Measurements from ENCODE around the gene HSD17B12. TPM values are rescaled to one million over a fixed set of nuclear protein-coding genes. Genes with fewer than 3 reads are reported as not detected.
"Not testable (repeated sequence)": the region's sequence is repeated elsewhere in the genome, so short reads cannot be mapped to it uniquely, and the experiment has no call there.

The HSD17B12 gene
- total and polyA plus RNA-seq, 12 donors, result 32.9 to 122 (median 79.1) TPM

DNA sequence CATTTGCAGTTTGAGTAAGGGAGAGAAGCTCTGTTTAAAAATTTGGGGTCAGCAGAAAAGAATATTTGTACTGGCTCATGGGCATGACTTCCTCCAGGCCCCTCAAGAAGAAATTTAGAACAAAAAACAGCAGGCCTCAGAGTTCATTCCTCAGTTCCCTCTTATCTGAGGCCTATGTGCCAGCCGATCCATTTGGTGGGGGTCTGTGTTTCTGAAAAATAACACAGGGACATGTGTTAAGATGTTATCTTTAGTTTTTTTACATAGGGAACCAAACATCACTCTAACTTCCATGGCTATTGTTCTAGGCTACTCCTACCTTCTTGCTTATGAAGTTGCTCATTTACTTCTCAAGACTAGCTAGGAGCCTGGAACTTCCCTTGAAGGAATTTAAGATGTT is 16.2 kb upstream of the HSD17B12 start:
- peaks cover 0 to 16% (median 1%) of the 10 kb centered on the region in 7 donors for H3K27me3 ChIP-seq
- H3K4me1 ChIP-seq, result no peaks in the 10 kb centered on the region
- DNase-seq (no peak), ATAC-seq (no peak)
- TF ChIP-seq, protein P1, sequence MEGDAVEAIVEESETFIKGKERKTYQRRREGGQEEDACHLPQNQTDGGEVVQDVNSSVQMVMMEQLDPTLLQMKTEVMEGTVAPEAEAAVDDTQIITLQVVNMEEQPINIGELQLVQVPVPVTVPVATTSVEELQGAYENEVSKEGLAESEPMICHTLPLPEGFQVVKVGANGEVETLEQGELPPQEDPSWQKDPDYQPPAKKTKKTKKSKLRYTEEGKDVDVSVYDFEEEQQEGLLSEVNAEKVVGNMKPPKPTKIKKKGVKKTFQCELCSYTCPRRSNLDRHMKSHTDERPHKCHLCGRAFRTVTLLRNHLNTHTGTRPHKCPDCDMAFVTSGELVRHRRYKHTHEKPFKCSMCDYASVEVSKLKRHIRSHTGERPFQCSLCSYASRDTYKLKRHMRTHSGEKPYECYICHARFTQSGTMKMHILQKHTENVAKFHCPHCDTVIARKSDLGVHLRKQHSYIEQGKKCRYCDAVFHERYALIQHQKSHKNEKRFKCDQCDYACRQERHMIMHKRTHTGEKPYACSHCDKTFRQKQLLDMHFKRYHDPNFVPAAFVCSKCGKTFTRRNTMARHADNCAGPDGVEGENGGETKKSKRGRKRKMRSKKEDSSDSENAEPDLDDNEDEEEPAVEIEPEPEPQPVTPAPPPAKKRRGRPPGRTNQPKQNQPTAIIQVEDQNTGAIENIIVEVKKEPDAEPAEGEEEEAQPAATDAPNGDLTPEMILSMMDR (IDR thresholded peaks at IDR 0.05), result no peak
- no peaks in the 10 kb centered on the region for H3K36me3 ChIP-seq
- no peaks in the 10 kb centered on the region for H3K9me3 ChIP-seq
- WGBS, 2 donors, result 33 to 37% methylated on average over 1 of the region's 1 CpG
- H3K4me3 ChIP-seq, result no peak overlapping the region
- intact Hi-C loops (cut with DNase I), result no loop called here
- H3K27ac ChIP-seq, result no peak overlapping the region

DNA sequence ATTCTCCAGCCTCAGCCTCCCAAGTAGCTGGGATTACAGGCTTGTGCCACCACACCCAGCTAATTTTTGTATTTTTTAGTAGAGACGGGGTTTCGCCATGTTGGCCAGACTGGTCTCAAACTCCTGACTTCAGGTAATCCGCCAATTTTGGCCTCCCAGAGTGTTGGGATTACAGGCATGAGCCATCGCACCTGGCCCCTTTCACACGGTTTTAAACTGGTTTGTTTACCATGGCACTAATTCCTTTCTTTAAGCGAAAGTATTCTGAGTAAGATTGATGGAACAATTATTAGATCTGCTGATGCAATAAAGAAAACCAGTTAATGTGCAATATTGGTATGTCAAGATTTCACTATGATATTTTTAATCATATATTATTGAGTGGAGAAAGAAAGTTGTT is 9.3 kb upstream of the HSD17B12 start:
- H3K4me1 ChIP-seq; H3K4me3 ChIP-seq; H3K27ac ChIP-seq; H3K9me3 ChIP-seq; H3K27me3 ChIP-seq; intact Hi-C loops (cut with DNase I); DNase-seq; H3K36me3 ChIP-seq; ATAC-seq: not testable (repeated sequence)
- WGBS, 2 donors, result 92 to 93% methylated on average over 6 of the region's 6 CpGs

DNA sequence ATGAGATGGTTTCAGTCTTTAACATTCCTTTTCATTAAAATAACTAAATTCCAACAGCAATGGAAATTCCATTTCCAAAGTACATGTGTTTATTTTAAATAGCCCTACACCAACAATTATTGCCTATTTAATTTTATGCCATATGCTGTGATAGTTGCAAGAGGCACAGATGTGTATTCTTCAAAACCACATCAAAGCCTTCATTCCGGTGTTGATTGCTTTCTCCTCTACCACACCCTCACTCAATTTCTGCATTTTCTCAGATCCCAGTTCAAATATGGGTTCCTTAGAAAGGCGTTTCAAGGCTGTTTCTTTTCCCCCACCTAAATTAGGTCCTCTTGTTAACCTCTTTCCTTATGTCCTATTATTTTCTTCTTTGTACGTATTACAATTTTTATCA is 6.0 kb upstream of the HSD17B12 start:
- no peak for DNase-seq
- H3K27ac ChIP-seq, result no peak overlapping the region
- ATAC-seq, result no peak
- TF ChIP-seq, protein P1 (IDR thresholded peaks at IDR 0.05), result no peak
- H3K9me3 ChIP-seq, result peaks cover 0 to 8% (median 0%) of the 10 kb centered on the region in 11 donors
- WGBS, 2 donors, result 67 to 82% methylated on average over 3 of the region's 3 CpGs
- peaks cover 0 to 3% (median under 1%) of the 10 kb centered on the region in 9 donors for H3K4me1 ChIP-seq
- no peaks in the 10 kb centered on the region for H3K27me3 ChIP-seq
- intact Hi-C loops (cut with DNase I), result no loop called here
- H3K4me3 ChIP-seq, result no peak overlapping the region
- H3K36me3 ChIP-seq, result no peaks in the 10 kb centered on the region

DNA sequence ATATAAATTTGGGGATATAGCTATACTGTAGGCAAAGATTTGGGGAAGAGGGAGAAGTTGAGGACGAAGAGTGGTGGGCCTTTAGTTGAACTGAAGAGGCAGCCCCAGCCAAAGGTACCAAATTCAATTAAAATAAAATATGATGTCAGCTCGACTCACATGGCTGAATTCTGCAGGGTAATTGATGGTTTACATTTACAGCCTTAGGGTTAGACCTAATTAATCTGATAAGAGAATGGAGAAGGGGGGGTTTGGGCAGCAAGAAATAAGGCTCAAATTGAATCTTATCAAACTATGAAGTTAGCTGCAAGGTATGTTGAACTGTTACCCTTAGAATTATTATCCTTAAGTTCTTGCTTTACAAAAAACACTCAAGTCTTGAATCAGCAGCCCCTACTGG is 3.6 kb upstream of the HSD17B12 start:
- ATAC-seq, result no peak
- Histone ChIP-seq H3K27me3 (no peaks in the 10 kb centered on the region), H3K4me1 (peaks cover 0 to 13% (median 10%) of the 10 kb centered on the region in 9 donors), H3K4me3 (no peak overlapping the region), H3K36me3 (no peaks in the 10 kb centered on the region), H3K9me3 (peaks cover 0 to 8% (median 0%) of the 10 kb centered on the region in 11 donors), H3K27ac (no peak overlapping the region)
- intact Hi-C loops (cut with DNase I), result no loop called here
- 66% methylated on average over 2 of the region's 2 CpGs for WGBS, 2 donors
- DNase-seq, result no peak
- TF ChIP-seq, protein P1 (IDR thresholded peaks at IDR 0.05), result no peak

DNA sequence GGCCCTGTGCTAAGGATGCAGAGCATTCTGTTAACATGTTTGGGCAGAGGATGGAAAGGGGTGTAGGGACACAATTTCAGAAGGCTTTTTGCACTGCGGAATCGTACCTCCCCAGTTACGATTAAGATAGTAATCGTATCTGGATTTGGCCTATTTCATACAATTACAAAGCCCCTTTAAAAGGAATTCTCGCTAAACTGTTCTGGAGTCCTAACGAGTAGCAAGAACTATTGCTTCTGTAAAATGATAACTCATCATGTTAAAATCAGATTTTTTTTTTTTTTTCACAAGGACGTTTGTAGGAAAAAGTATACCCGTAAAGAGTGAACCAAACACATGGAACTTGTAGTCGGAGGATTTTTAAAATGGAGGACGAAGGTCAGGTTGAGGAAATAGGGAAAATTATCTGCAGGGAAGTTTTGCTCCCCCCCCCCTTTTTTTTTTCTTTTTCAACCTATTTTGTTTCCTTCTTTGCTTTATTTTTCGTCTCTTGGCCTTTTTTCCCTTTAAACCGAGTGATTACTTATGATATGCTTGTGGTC is 934 bp downstream of the HSD17B12 start:
- Histone ChIP-seq H3K36me3 (peaks cover 0 to 24% (median 0%) of the 10 kb centered on the region in 9 donors), H3K4me1 (peaks cover 0 to 57% (median 45%) of the 10 kb centered on the region in 9 donors), H3K27ac (peak overlapping the region; percentile 42 to 97 (median 94)), H3K4me3 (peak overlapping the region; percentile 59 to 99 (median 90)), H3K27me3 (no peaks in the 10 kb centered on the region), H3K9me3 (peaks cover 0 to 8% (median 0%) of the 10 kb centered on the region in 11 donors)
- ATAC-seq (no peak), DNase-seq (no peak)
- intact Hi-C loops (cut with DNase I), result loop anchor here in 5 of 10 donors (2.0 to 10.0 kb wide), 5 partner anchors 34 to 153 kb away; no protein-coding TSS in a partner anchor
- TF ChIP-seq, protein P1 (IDR thresholded peaks at IDR 0.05), result no peak
- 6 to 7% methylated on average over 12 of the region's 12 CpGs for WGBS, 2 donors

DNA sequence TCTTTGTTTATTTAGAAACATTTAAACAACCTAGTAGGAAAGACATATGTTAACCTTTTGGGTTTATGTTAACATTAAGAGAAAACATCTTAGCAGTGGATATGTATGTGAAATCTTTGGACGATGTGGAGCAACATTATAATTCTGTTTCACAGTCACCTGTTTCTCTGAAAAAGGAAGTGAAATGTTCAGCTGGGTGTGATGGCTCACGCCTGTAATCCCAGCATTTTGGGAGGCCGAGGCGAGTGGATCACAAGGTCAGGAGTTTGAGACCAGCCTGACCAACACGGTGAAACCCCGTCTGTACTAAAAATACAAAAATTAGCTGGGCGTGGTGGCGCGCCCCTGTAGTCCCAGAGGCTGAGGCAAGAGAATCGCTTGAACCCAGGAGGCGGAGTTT is 1.5 kb downstream of the HSD17B12 start:
- H3K27ac ChIP-seq, result peak overlapping the region in 9 of 10 donors; percentile 87 to 97 (median 95)
- not testable (repeated sequence) for H3K9me3 ChIP-seq, DNase-seq, H3K27me3 ChIP-seq, ATAC-seq
- H3K4me3 ChIP-seq, result peak overlapping the region; percentile 59 to 99 (median 90)
- 88% methylated on average over 11 of the region's 11 CpGs for WGBS, 2 donors
- peaks cover 0 to 63% (median 51%) of the 10 kb centered on the region in 9 donors for H3K4me1 ChIP-seq
- peaks cover 0 to 24% (median 0%) of the 10 kb centered on the region in 9 donors for H3K36me3 ChIP-seq
- intact Hi-C loops (cut with DNase I), result loop anchor here in 4 of 10 donors (5.0 to 10.0 kb wide), 4 partner anchors 35 to 153 kb away; no protein-coding TSS in a partner anchor

All from heart right ventricle (tissue), 16 donors.